Measurements from ENCODE around the gene SPATA6. TPM values are rescaled to one million over a fixed set of nuclear protein-coding genes. Genes with fewer than 3 reads are reported as not detected.
A peak's percentile ranks its signal among the peaks of the same experiment; 100 is the strongest.

Gene SPATA6
- total RNA-seq, 1 donor from 2014 or later: 0.79 TPM

- no peaks in the 10 kb centered on the region for H3K36me3 ChIP-seq (ENCODE audit: control insufficient read depth, insufficient read depth, low read length)
- no peak for FAIRE-seq
- no peak for DNase-seq (ENCODE audit: low read depth)
- no peak overlapping the region for H3K4me3 ChIP-seq (ENCODE audit: low read depth, low read length)
- TF ChIP-seq CTCF (IDR thresholded peaks at IDR 0.05; ENCODE audit: insufficient read depth, low read length, severe bottlenecking): no peak
- no peaks in the 10 kb centered on the region for H3K27me3 ChIP-seq (ENCODE audit: control insufficient read depth, insufficient read depth, low read length)
Measured at GRCh38 chr1:48371598-48371997, 100.4 kb downstream of the SPATA6 start.

GRCh38 chr1:48362901-48363300 lies 109.1 kb downstream of the SPATA6 start:
- no peak for TF ChIP-seq CTCF (IDR thresholded peaks at IDR 0.05; ENCODE audit: insufficient read depth, low read length, severe bottlenecking)
- Histone ChIP-seq H3K4me3 (ENCODE audit: low read depth, low read length) (no peak overlapping the region), H3K27me3 (ENCODE audit: control insufficient read depth, insufficient read depth, low read length) (no peaks in the 10 kb centered on the region), H3K36me3 (ENCODE audit: control insufficient read depth, insufficient read depth, low read length) (no peaks in the 10 kb centered on the region)
- DNase-seq (ENCODE audit: low read depth): no peak
- FAIRE-seq: no peak

GRCh38 chr1:48356901-48357300 lies 115.1 kb downstream of the SPATA6 start:
- H3K4me3 ChIP-seq (ENCODE audit: low read depth, low read length): no peak overlapping the region
- H3K36me3 ChIP-seq (ENCODE audit: control insufficient read depth, insufficient read depth, low read length): no peaks in the 10 kb centered on the region
- no peaks in the 10 kb centered on the region for H3K27me3 ChIP-seq (ENCODE audit: control insufficient read depth, insufficient read depth, low read length)
- DNase-seq (ENCODE audit: low read depth) (no peak), FAIRE-seq (no peak)
- no peak for TF ChIP-seq CTCF (IDR thresholded peaks at IDR 0.05; ENCODE audit: insufficient read depth, low read length, severe bottlenecking)

- FAIRE-seq: no peak
- H3K27me3 ChIP-seq (ENCODE audit: control insufficient read depth, insufficient read depth, low read length): no peaks in the 10 kb centered on the region
- H3K36me3 ChIP-seq (ENCODE audit: control insufficient read depth, insufficient read depth, low read length): no peaks in the 10 kb centered on the region
- DNase-seq (ENCODE audit: low read depth): no peak
- no peak for TF ChIP-seq CTCF (IDR thresholded peaks at IDR 0.05; ENCODE audit: insufficient read depth, low read length, severe bottlenecking)
- no peak overlapping the region for H3K4me3 ChIP-seq (ENCODE audit: low read depth, low read length)
Measured at GRCh38 chr1:48344373-48344772, 127.6 kb downstream of the SPATA6 start.

GRCh38 chr1:48341221-48341620 lies 130.8 kb downstream of the SPATA6 start:
- H3K27me3 ChIP-seq (ENCODE audit: control insufficient read depth, insufficient read depth, low read length): no peaks in the 10 kb centered on the region
- FAIRE-seq (no peak), DNase-seq (ENCODE audit: low read depth) (peak; percentile 5)
- TF ChIP-seq CTCF (IDR thresholded peaks at IDR 0.05; ENCODE audit: insufficient read depth, low read length, severe bottlenecking): no peak
- no peaks in the 10 kb centered on the region for H3K36me3 ChIP-seq (ENCODE audit: control insufficient read depth, insufficient read depth, low read length)
- H3K4me3 ChIP-seq (ENCODE audit: low read depth, low read length): no peak overlapping the region

- TF ChIP-seq CTCF (IDR thresholded peaks at IDR 0.05; ENCODE audit: insufficient read depth, low read length, severe bottlenecking): no peak
- FAIRE-seq (no peak), DNase-seq (ENCODE audit: low read depth) (no peak)
- Histone ChIP-seq H3K36me3 (ENCODE audit: control insufficient read depth, insufficient read depth, low read length) (no peaks in the 10 kb centered on the region), H3K4me3 (ENCODE audit: low read depth, low read length) (no peak overlapping the region), H3K27me3 (ENCODE audit: control insufficient read depth, insufficient read depth, low read length) (no peaks in the 10 kb centered on the region)
Measured at GRCh38 chr1:48338257-48338656, 133.7 kb downstream of the SPATA6 start.

All from bronchial epithelial cell (primary cell).